ENCODE measurements around the gene ENOSF1. TPM values are rescaled to one million over a fixed set of nuclear protein-coding genes. Genes with fewer than 3 reads are reported as not detected.

The ENOSF1 gene
- total and polyA plus RNA-seq, 2 of the 4 experiments (the other 2 are of a cell fraction) = 12.2 to 12.6 TPM

DNA sequence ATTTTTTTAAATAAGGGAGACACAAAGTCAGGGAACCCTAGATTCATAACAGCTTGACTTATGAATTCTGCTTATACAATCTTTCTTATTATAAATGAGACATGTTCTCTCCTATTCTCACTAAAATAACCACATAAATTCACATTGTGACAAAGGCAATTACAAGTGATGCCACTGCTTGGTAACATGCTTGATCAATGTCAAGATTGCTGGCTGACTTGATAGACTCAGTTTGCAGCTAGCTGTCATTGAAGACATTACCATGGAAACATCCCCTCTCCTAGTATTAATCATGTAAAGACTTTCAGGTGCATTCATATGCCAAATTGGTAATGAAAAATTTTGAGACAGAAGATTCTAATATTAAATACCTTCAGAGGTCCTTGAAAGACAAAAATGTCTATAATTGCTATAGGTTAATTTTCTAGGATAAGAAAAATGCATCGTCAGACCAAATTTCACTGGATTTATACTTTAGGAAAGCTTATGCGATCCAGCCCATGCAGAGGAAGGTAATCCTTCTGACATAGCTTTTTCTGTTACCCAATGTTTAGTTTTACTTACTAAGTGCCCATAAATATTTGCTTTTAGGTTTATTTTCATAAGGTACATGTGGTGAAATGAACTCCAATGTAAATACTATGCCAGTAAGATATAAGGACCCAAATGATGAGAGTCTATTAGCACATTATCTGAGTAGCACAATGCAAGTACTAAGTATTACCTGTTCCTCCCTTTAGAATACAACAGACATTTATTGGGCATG, 32.6 kb upstream of the ENOSF1 start:
- Histone ChIP-seq H3K4me2 (ENCODE audit: low read depth, low read length) (no peak overlapping the region), H3K27me3 (ENCODE audit: control insufficient read depth, insufficient read depth, low read length) (no peaks in the 10 kb centered on the region), H2BK15ac (ENCODE audit: low read depth, low read length) (no peak overlapping the region), H3K79me1 (ENCODE audit: low read depth in 1 of 2, low read length in 2 of 2) (no peaks in the 10 kb centered on the region), H4K91ac (ENCODE audit: insufficient read depth, low read depth, low read length) (no peak overlapping the region), H3K36me3 (ENCODE audit: control insufficient read depth, insufficient read depth, low read length) (peaks cover 10% of the 10 kb centered on the region), H2BK5ac (ENCODE audit: low read depth, low read length, poor library complexity, severe bottlenecking) (no peak overlapping the region), H4K8ac (ENCODE audit: low read depth in 2 of 2, low read length in 2 of 2) (no peak overlapping the region), H3K4ac (ENCODE audit: low read depth, low read length) (no peak overlapping the region), H2BK20ac (ENCODE audit: low read depth, low read length) (no peak overlapping the region), H3K18ac (ENCODE audit: low read depth, low read length) (no peak overlapping the region), H2AFZ (replicated peaks; ENCODE audit: low read length, poor library complexity) (no peak overlapping the region), H2BK120ac (ENCODE audit: low read depth, low read length) (no peak overlapping the region), H4K20me1 (ENCODE audit: insufficient read depth, low read length) (no peaks in the 10 kb centered on the region), H3K4me3 (ENCODE audit: insufficient read depth, low read depth, low read length) (no peak overlapping the region), H3K9ac (ENCODE audit: low read depth, low read length) (no peak overlapping the region), H3K4me1 (ENCODE audit: control insufficient read depth, insufficient read depth, low read length) (no peaks in the 10 kb centered on the region), H3K56ac (ENCODE audit: extremely low read depth, insufficient read depth, low read length) (no peak overlapping the region), H2AK9ac (replicated peaks; ENCODE audit: low read depth, low read length, poor library complexity) (no peak overlapping the region), H2AK5ac (ENCODE audit: low read depth, low read length) (no peak overlapping the region), H3K9me3 (ENCODE audit: control insufficient read depth, insufficient read depth, low read length) (no peaks in the 10 kb centered on the region), H4K5ac (ENCODE audit: low read depth, low read length) (no peak overlapping the region), H3K9me1 (ENCODE audit: insufficient read depth, low read length) (no peaks in the 10 kb centered on the region), H3K14ac (replicated peaks; ENCODE audit: low read depth, low read length) (no peak overlapping the region), H3K23ac (ENCODE audit: low read depth, low read length) (no peak overlapping the region), H3K27ac (ENCODE audit: insufficient read depth, low read length) (no peak overlapping the region)
- TF ChIP-seq NFE2L2 (IDR thresholded peaks at IDR 0.05; ENCODE audit: low read depth, low read length) (no peak), MXI1 (IDR thresholded peaks at IDR 0.05; ENCODE audit: borderline replicate concordance, low read depth, low read length) (no peak), RCOR1 (IDR thresholded peaks at IDR 0.05; ENCODE audit: insufficient replicate concordance, low read length) (no peak), POLR2A (IDR thresholded peaks at IDR 0.05; ENCODE audit: low read depth, low read length) (no peak), CHD1 (IDR thresholded peaks at IDR 0.05; ENCODE audit: low read depth, low read length) (no peak), RAD21 (IDR thresholded peaks at IDR 0.05; ENCODE audit: low read length) (no peak), CEBPB (IDR thresholded peaks at IDR 0.05; ENCODE audit: low read depth, low read length) (no peak), SMC3 (IDR thresholded peaks at IDR 0.05; ENCODE audit: low read depth, low read length) (no peak), FOS (IDR thresholded peaks at IDR 0.05; ENCODE audit: low read depth, low read length) (no peak)
- TF ChIP-seq, protein P1, sequence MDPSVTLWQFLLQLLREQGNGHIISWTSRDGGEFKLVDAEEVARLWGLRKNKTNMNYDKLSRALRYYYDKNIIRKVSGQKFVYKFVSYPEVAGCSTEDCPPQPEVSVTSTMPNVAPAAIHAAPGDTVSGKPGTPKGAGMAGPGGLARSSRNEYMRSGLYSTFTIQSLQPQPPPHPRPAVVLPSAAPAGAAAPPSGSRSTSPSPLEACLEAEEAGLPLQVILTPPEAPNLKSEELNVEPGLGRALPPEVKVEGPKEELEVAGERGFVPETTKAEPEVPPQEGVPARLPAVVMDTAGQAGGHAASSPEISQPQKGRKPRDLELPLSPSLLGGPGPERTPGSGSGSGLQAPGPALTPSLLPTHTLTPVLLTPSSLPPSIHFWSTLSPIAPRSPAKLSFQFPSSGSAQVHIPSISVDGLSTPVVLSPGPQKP (IDR thresholded peaks at IDR 0.05; ENCODE audit: borderline replicate concordance, low read depth, low read length) = no peak
- BruUV-seq (replicated peaks) = no TSS peak
- CTCF ChIA-PET = interaction anchor here (0.6 kb wide), 1 partner anchor 27 kb away, joined by 3 read pairs; no protein-coding TSS in a partner anchor
- ATAC-seq (ENCODE audit: low read depth) = no peak
- intact Hi-C loops (cut with micrococcal nuclease) = loop anchor here (5.0 kb wide), 1 partner anchor 123 kb away; no protein-coding TSS in a partner anchor
- dilution Hi-C loops (cut with HindIII; ENCODE audit: low sequenced_read_pairs, unreplicated experiment) = no loop called here
- in situ Hi-C loops (cut with MboI; ENCODE audit: low sequenced_read_pairs) = no loop called here
- no CpG with 5 or more reads among the region's 2 CpGs for WGBS, 2 experiments (ENCODE audit: extremely low coverage in 2 of 2, insufficient read length in 1 of 2)
- DNase-seq = no peak
- POLR2A ChIA-PET (ENCODE audit: unreplicated experiment) = no interaction called here
